Right cardiac atrium (tissue), 5 donors: Measurements from ENCODE around the gene LIFR. TPM values are rescaled to one million over a fixed set of nuclear protein-coding genes. Genes with fewer than 3 reads are reported as not detected.

ENCODE experiments used
- ATAC-seq, 2 donors: fragments of 200-7000 bp; cut with Tn5 transposase; one replicate each; pipeline versions ENCODE4 v1.8.0 to v1.9.1; 2020; ENCODE audit warnings: moderate library complexity in 2 of 2, mild to moderate bottlenecking in 1 of 2
- DNase-seq, 3 donors: peaks; one replicate each; pipeline ENCODE4 v3.0.0-alpha.2; 2020
- H3K27ac ChIP-seq: one replicate; pipeline ENCODE4 v1.5.1; 2013; ENCODE audit warnings: mild to moderate bottlenecking, low read length, control low read depth, moderate library complexity
- H3K27me3 ChIP-seq: one replicate; pipeline ENCODE4 v1.6.1; 2013; ENCODE audit not compliant: control insufficient read depth, insufficient read depth
- H3K4me1 ChIP-seq: one replicate; pipeline ENCODE4 v1.6.1; 2013; ENCODE audit warnings: low read length; ENCODE audit not compliant: control insufficient read depth, insufficient read depth
- H3K4me3 ChIP-seq: one replicate; pipeline ENCODE4 v1.5.1; 2013; ENCODE audit warnings: low read length, control low read depth
- H3K9me3 ChIP-seq: one replicate; pipeline ENCODE4 v1.6.1; 2013; ENCODE audit warnings: low read length; ENCODE audit not compliant: control insufficient read depth
- whole genome bisulfite sequencing: extraction: QIAGEN DNeasy Blood & Tissue Kit; methylation state at CpG from one replicate; pipeline ENCODE4 v1.1.7; 2013; 5-methylcytosine and 5-hydroxymethylcytosine counted together
- intact Hi-C, 4 donors: fragments of 100-400 bp; cut with DNase I; formaldehyde crosslinking; loops; one replicate each; pipeline versions ENCODE4 v1.11.0 to v1.14.0; 2022 to 2023
- polyA plus RNA-seq: library from polyadenylated mRNA; stranded (reverse); fragments of 200-250 nt; gene quantifications from one replicate; pipeline ENCODE4 v1.2.3, GENCODE V29; 2013
- total RNA-seq, 4 donors: library from RNA; stranded (reverse); fragmentation: NEBNext Ultra II Directional; extraction: Animal tissue kit (Norgen Biotek cat#: 25700); gene quantifications; one replicate each; pipeline ENCODE4 v1.2.1, GENCODE V29; 2021
- donor health status: healthy with polysubstance abuse.
- donor health status: DM: no; HTN: yes; CAD: no.
- donor health status: DM: no; HTN: no; CAD: no.
- donor health status: DM: no; HTN: yes; CAD: no; lungs with severe emphysema.
- donor health status: DM: yes; HTN: yes; CAD: no.

Gene LIFR
- total and polyA plus RNA-seq, 5 donors, result 16.8 to 66.9 (median 63.1) TPM

GRCh38 chr5:38443390-38443789 is 113.1 kb downstream of the LIFR start:
- intact Hi-C loops, result loop anchor here in 3 of 4 donors (5.0 to 10.0 kb wide), 5 partner anchors 101 to 371 kb away; partner anchors contain the start of gene LIFR (in 1 of the 3)
- ATAC-seq, result no peak

GRCh38 chr5:38442247-38442573 is 114.2 kb downstream of the LIFR start:
- WGBS, result 94% methylated on average over 2 of the region's 2 CpGs
- no peaks in the 10 kb centered on the region for H3K4me1 ChIP-seq
- no peak for ATAC-seq
- intact Hi-C loops, result loop anchor here in 3 of 4 donors (5.0 to 10.0 kb wide), 5 partner anchors 103 to 373 kb away; partner anchors contain the start of gene LIFR (in 1 of the 3)
- H3K9me3 ChIP-seq, result peaks cover 2% of the 10 kb centered on the region
- DNase-seq, result no peak
- H3K27ac ChIP-seq, result no peak overlapping the region
- H3K4me3 ChIP-seq, result no peak overlapping the region
- no peaks in the 10 kb centered on the region for H3K27me3 ChIP-seq

More at GRCh38 chr5:38443390-38443789, 113.1 kb downstream of the LIFR start:
- H3K4me3 ChIP-seq, result no peak overlapping the region
- DNase-seq, result no peak
- peaks cover 2% of the 10 kb centered on the region for H3K9me3 ChIP-seq
- peaks cover 2% of the 10 kb centered on the region for H3K4me1 ChIP-seq
- whole genome bisulfite sequencing, result 94% methylated on average over 7 of the region's 7 CpGs
- H3K27me3 ChIP-seq, result no peaks in the 10 kb centered on the region
- no peak overlapping the region for H3K27ac ChIP-seq

- DNase-seq, result peak; percentile 87 to 94 (median 87)
- peaks cover 2% of the 10 kb centered on the region for H3K9me3 ChIP-seq
- no peak overlapping the region for H3K4me3 ChIP-seq
- no peak overlapping the region for H3K27ac ChIP-seq
- ATAC-seq, result peak; percentile 92 to 93
- intact Hi-C loops, result loop anchor here (2.0 to 10.0 kb wide), 6 partner anchors 103 to 373 kb away; partner anchors contain the start of gene LIFR (in 1 of the 4)
- H3K27me3 ChIP-seq, result no peaks in the 10 kb centered on the region
- no peaks in the 10 kb centered on the region for H3K4me1 ChIP-seq
- WGBS, result 27% methylated on average over 9 of the region's 9 CpGs
These were observed 114.8 kb downstream of the LIFR start for GRCh38 chr5:38441453-38442246.

DNA sequence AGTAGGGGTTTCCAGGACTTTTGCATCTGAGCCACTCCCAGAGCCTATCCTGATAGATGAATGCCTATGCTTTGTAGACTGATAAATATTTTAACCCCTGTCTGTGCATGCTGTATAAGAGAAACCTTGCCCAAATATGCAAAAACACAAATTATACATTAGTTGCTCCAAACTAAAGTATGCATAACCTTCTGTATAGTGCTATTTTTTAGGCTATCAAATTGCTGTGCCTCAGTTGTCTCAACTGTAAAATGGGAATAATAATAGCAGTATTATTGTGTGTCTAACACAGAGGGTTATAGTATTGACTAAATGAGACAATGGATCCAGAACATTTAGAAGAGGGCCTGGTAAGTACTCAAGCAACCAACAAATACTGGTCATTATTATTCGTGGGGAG is 117.7 kb downstream of the LIFR start:
- intact Hi-C loops, result loop anchor here in 1 of 4 donors (10.0 kb wide), 1 partner anchor 226 kb away; no protein-coding TSS in a partner anchor
- Histone ChIP-seq H3K27me3 (no peaks in the 10 kb centered on the region), H3K9me3 (peaks cover 2% of the 10 kb centered on the region), H3K27ac (no peak overlapping the region), H3K4me1 (no peaks in the 10 kb centered on the region), H3K4me3 (no peak overlapping the region)
- ATAC-seq, result no peak
- WGBS, result 97% methylated on average over 1 of the region's 1 CpG
- no peak for DNase-seq

DNA sequence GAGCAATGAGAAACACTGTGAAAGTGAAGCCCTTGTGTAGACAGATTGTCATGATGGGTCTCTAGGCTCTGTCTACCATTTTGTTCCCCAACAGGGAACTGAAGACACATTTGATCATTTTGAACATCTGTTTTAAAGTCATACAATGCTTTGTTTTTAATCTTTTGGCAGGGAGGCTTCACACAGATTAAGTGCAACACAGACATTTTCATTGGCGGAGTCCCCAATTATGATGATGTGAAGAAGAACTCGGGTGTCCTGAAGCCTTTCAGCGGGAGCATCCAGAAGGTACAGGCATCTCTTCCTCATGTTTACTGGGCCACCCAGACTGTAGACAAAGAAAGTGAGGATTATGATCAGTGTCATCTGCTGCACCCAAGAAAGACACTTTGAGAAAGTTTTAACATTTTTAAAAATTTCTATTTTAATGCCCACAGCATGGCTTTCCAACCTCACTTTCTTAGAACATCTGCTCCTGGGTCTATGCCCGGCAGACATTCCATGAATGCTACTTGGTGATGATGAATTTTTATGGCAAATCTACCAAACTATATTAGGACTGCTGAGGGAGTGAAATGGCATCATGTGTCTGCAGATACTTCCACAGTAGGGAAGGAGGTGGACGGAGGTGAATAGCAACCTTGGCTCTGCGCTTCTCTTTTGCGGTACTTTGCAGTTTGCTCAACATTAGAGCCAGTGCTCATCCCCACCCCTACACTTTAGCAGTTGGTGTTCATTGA is 121.3 kb downstream of the LIFR start:
- Histone ChIP-seq H3K4me1 (peaks cover 4% of the 10 kb centered on the region), H3K9me3 (peaks cover 2% of the 10 kb centered on the region), H3K27me3 (no peaks in the 10 kb centered on the region), H3K27ac (no peak overlapping the region), H3K4me3 (no peak overlapping the region)
- DNase-seq (no peak), ATAC-seq (no peak)
- intact Hi-C loops, result loop anchor here in 1 of 4 donors (10.0 kb wide), 1 partner anchor 230 kb away; no protein-coding TSS in a partner anchor
- 84% methylated on average over 7 of the region's 7 CpGs for WGBS

GRCh38 chr5:38433160-38433861 is 123.1 kb downstream of the LIFR start:
- Histone ChIP-seq H3K27me3 (no peaks in the 10 kb centered on the region), H3K9me3 (no peaks in the 10 kb centered on the region), H3K4me3 (no peak overlapping the region), H3K4me1 (peaks cover 4% of the 10 kb centered on the region), H3K27ac (no peak overlapping the region)
- intact Hi-C loops, result loop anchor here in 1 of 4 donors (10.0 kb wide), 1 partner anchor 231 kb away; no protein-coding TSS in a partner anchor
- peak; percentile 61 to 84 (median 83) for DNase-seq
- peak; percentile 83 to 92 for ATAC-seq
- 7% methylated on average over 6 of the region's 6 CpGs for WGBS

- no peaks in the 10 kb centered on the region for H3K9me3 ChIP-seq
- intact Hi-C loops, result loop anchor here in 1 of 4 donors (10.0 kb wide), 1 partner anchor 233 kb away; no protein-coding TSS in a partner anchor
- no peaks in the 10 kb centered on the region for H3K27me3 ChIP-seq
- no peak overlapping the region for H3K27ac ChIP-seq
- DNase-seq (no peak), ATAC-seq (no peak)
- H3K4me3 ChIP-seq, result no peak overlapping the region
- peaks cover 4% of the 10 kb centered on the region for H3K4me1 ChIP-seq
- WGBS, result 98% methylated on average over 1 of the region's 1 CpG
These were observed 125.1 kb downstream of the LIFR start for GRCh38 chr5:38431242-38431853.

DNA sequence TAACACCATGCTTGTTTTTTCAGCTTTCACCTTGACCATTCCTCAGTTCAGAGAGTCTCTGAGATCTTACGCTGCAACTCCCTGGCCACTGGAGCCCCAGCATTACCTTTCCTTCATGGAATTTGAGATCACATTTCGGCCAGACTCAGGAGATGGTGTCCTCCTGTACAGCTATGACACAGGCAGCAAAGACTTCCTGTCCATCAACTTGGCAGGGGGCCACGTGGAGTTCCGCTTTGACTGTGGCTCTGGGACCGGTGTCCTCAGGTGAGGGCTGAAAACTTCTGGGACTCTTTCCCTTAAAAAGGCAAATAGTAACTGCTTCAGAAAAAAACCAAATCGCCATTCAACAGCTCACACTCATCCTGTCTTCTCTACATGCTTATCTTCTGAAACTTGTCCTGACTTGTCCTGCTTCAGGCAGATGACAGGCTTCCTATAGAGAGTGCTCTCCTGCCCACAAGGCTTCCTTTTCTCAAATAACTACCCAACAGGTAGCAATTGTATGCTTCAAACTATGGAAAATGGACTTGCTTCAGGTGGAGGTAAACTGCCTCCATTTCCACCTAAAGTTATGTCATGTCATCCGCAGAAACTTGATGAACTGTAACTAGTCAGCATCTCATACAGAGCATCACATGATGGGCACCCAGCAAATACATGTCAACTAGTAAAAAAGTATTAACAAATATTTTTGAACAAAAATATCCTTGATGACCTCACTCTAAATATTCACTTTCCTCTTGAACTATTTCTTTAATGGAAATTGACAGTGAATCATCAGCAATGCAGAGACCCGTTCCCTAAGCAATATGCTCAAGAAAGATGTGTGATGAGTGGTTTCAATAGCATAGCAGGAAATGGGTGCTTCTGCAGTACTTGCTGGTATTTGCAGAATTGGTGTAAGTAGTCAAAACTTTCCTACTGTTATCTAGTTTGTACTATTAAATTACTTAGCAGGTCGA is 129.2 kb downstream of the LIFR start:
- peaks cover 3% of the 10 kb centered on the region for H3K9me3 ChIP-seq
- H3K4me1 ChIP-seq, result no peaks in the 10 kb centered on the region
- intact Hi-C loops, result no loop called here
- no peaks in the 10 kb centered on the region for H3K27me3 ChIP-seq
- no peak for DNase-seq
- 79% methylated on average over 9 of the region's 9 CpGs for WGBS
- H3K4me3 ChIP-seq, result no peak overlapping the region
- ATAC-seq, result no peak
- H3K27ac ChIP-seq, result no peak overlapping the region

DNA sequence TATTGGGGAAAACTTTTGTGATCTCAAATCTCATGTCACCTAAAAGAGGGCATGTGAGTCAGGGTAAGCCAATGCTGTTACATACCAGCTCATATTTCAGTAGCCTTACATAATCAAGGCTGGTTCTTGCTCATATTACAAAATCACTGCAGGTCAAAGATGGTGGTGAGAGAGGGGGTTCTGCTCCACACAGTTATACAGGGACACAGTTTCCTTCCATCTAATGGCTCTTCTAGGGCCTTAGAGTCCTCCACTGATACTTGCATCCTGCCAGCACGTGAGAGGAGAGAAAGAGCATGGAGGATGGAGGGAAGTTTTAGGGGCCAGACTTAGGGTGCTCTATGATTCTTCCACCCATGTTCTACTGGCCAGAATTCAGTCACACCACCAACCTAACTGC is 130.0 kb downstream of the LIFR start:
- H3K27ac ChIP-seq, result no peak overlapping the region
- H3K27me3 ChIP-seq, result no peaks in the 10 kb centered on the region
- ATAC-seq (no peak), DNase-seq (no peak)
- 79% methylated on average over 1 of the region's 1 CpG for WGBS
- H3K9me3 ChIP-seq, result peaks cover 3% of the 10 kb centered on the region
- intact Hi-C loops, result no loop called here
- no peak overlapping the region for H3K4me3 ChIP-seq
- H3K4me1 ChIP-seq, result no peaks in the 10 kb centered on the region
